ENCODE data around the gene COL24A1.

DNA sequence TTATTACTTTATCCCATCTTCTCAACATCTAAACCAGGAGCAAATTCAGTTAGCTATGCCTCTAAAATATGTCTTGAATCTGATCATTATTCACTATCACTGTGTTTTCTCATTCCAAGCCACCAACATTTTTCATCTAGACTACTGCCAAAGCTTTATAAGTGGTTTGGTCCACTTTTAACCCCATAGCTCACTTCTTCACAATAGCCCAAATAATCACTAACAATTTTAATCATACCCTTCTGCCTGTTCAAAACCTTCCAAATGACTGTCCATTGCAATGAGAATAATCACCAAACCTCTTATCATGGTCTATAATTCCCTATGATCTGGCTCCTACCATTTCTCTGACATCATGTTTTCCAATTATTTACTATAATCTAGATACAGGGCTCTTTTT is 298.6 kb downstream of the COL24A1 start:
- TF ChIP-seq, protein P1, sequence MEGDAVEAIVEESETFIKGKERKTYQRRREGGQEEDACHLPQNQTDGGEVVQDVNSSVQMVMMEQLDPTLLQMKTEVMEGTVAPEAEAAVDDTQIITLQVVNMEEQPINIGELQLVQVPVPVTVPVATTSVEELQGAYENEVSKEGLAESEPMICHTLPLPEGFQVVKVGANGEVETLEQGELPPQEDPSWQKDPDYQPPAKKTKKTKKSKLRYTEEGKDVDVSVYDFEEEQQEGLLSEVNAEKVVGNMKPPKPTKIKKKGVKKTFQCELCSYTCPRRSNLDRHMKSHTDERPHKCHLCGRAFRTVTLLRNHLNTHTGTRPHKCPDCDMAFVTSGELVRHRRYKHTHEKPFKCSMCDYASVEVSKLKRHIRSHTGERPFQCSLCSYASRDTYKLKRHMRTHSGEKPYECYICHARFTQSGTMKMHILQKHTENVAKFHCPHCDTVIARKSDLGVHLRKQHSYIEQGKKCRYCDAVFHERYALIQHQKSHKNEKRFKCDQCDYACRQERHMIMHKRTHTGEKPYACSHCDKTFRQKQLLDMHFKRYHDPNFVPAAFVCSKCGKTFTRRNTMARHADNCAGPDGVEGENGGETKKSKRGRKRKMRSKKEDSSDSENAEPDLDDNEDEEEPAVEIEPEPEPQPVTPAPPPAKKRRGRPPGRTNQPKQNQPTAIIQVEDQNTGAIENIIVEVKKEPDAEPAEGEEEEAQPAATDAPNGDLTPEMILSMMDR (IDR thresholded peaks at IDR 0.05), result no peak
- no peak for TF ChIP-seq POLR2A (IDR thresholded peaks at IDR 0.05; ENCODE audit: low read depth)
